AG04450 (cell line): Measurements from ENCODE around the gene RNF220. TPM values are rescaled to one million over a fixed set of nuclear protein-coding genes. Genes with fewer than 3 reads are reported as not detected.
A peak's percentile ranks its signal among the peaks of the same experiment; 100 is the strongest.

Experiments used
- CTCF ChIA-PET: fragments of 300-600, 350-600 bp; formaldehyde crosslinking; extraction: SDS; loops from one replicate; lab custom pipeline; 2022; ENCODE audit warnings: antibody characterized with exemption, inconsistent platforms; lab: Charles Lee
- POLR2A ChIA-PET: fragments of 350-600 bp; formaldehyde crosslinking; extraction: SDS; loops from one replicate; lab custom pipeline; 2021; ENCODE audit warnings: antibody characterized with exemption, inconsistent platforms; lab: Yijun Ruan, JAX
- DNase-seq: peaks from one replicate; pipeline ENCODE4 v3.0.0-alpha.2; 2011; ENCODE audit warnings: low read depth, low spot score
- H3K27ac ChIP-seq: one replicate; pipeline ENCODE4 v1.5.1; 2012; ENCODE audit warnings: low read depth, low read length, control low read depth
- H3K27me3 ChIP-seq: one replicate; pipeline ENCODE4 v1.6.0; 2012; ENCODE audit warnings: low read length; ENCODE audit not compliant: control insufficient read depth, insufficient read depth
- H3K4me3 ChIP-seq: 2 replicates; pipeline ENCODE4 v1.5.1; 2011; ENCODE audit warnings: mild to moderate bottlenecking, low read depth, low read length, control low read depth
- H3K9me3 ChIP-seq: 2 replicates; pipeline ENCODE4 v1.5.1; 2012; ENCODE audit warnings: low read length; ENCODE audit not compliant: control insufficient read depth, insufficient read depth
- CTCF ChIP-seq: IDR thresholded peaks from 2 replicates; pipeline ENCODE4 v1.5.1; 2011; ENCODE audit warnings: low read depth, low read length, control low read depth, inconsistent platforms
- polyA plus RNA-seq: library from polyadenylated mRNA; depleted of rRNA; stranded (reverse); fragments of >200 nt; gene quantifications from 2 replicates; pipeline ENCODE4 v1.2.3, GENCODE V29; 2011

Gene RNF220
- polyA plus RNA-seq, 1 experiment = 46.4 TPM

DNA sequence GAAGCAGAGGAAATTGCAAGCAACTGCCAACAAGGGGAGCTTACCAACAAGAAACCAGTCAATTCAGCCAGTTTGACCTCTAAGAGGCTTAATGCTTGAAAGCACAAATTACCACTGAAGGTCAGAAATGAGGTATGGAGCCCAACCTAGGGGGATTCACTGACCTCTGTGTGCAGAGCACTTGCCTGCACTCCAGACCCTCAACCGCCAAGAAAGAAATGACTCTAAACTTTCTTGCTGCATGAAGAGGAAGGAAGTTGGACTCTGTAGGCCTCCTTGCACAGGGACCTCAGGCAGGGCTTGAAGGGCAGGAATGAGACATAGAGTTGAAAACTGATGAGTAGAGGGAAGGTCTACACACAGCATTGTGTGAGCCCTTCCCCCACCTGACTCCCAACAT is 279.5 kb downstream of the RNF220 start:
- CTCF ChIA-PET = interaction anchor here (0.8 to 1.1 kb wide), 2 partner anchors 30 to 31 kb away, joined by 3 read pairs; no protein-coding TSS in a partner anchor

GRCh38 chr1:44685218-44685617 is 280.2 kb downstream of the RNF220 start:
- no peak overlapping the region for H3K27ac ChIP-seq
- no peak for DNase-seq
- H3K9me3 ChIP-seq = no peaks in the 10 kb centered on the region
- ChIA-PET POLR2A (no interaction called here), CTCF (interaction anchor here (0.8 kb wide), 4 partner anchors 27 to 46 kb away, joined by 3 to 6 read pairs (median 4); partner anchors contain the start of gene RNU5D-1)
- H3K27me3 ChIP-seq = peaks cover 7% of the 10 kb centered on the region
- no peak overlapping the region for H3K4me3 ChIP-seq
- TF ChIP-seq CTCF = no peak

More for the DNA sequence above, 279.5 kb downstream of the RNF220 start:
- H3K4me3 ChIP-seq = no peak overlapping the region
- no peak for DNase-seq
- peaks cover 6% of the 10 kb centered on the region for H3K27me3 ChIP-seq
- H3K27ac ChIP-seq = peak overlapping the region; percentile 2
- no peaks in the 10 kb centered on the region for H3K9me3 ChIP-seq
- no peak for TF ChIP-seq CTCF
- POLR2A ChIA-PET = no interaction called here

- Histone ChIP-seq H3K27me3 (peaks cover 7% of the 10 kb centered on the region), H3K4me3 (no peak overlapping the region), H3K27ac (no peak overlapping the region), H3K9me3 (no peaks in the 10 kb centered on the region)
- no peak for DNase-seq
- POLR2A ChIA-PET = interaction anchor here (0.6 kb wide), 1 partner anchor 158 kb away, joined by 5 read pairs; no protein-coding TSS in a partner anchor
- CTCF ChIA-PET = interaction anchor here (0.8 kb wide), 3 partner anchors 26 to 45 kb away, joined by 3 to 6 read pairs (median 4); partner anchors contain the start of gene RNU5D-1
- TF ChIP-seq CTCF = no peak
These were observed 280.8 kb downstream of the RNF220 start for GRCh38 chr1:44685881-44686280.

- Histone ChIP-seq H3K27ac (no peak overlapping the region), H3K4me3 (no peak overlapping the region), H3K9me3 (no peaks in the 10 kb centered on the region), H3K27me3 (peaks cover 7% of the 10 kb centered on the region)
- ChIA-PET POLR2A (no interaction called here), CTCF (no interaction called here)
- TF ChIP-seq CTCF = no peak
- no peak for DNase-seq
These were observed 283.8 kb downstream of the RNF220 start for GRCh38 chr1:44688760-44689446.

GRCh38 chr1:44689447-44689765 is 284.4 kb downstream of the RNF220 start:
- DNase-seq = no peak
- H3K27me3 ChIP-seq = peaks cover 7% of the 10 kb centered on the region
- no peak overlapping the region for H3K27ac ChIP-seq
- no peaks in the 10 kb centered on the region for H3K9me3 ChIP-seq
- ChIA-PET POLR2A (no interaction called here), CTCF (no interaction called here)
- H3K4me3 ChIP-seq = no peak overlapping the region
- TF ChIP-seq CTCF = no peak
